ENCODE measurements around the gene AFAP1L2.

DNA sequence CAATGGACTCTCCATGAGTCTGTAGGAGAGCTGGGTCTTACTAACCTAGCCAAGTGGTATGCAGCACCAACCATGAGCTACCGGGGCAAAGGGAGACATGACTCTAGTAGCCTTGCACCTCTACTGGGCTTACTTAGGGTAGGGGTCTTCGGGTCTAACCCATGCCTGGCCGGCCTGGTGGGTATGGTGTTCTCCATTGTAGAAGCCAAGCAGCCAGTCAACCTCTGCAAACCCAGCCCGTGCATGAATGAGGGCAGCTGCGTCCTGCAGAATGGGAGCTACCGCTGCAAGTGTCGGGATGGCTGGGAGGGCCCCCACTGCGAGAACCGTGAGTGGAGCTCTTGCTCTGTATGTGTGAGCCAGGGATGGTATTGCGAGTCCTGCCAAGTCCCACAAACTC is 114.3 kb downstream of the AFAP1L2 start:
- TF ChIP-seq, protein P1, sequence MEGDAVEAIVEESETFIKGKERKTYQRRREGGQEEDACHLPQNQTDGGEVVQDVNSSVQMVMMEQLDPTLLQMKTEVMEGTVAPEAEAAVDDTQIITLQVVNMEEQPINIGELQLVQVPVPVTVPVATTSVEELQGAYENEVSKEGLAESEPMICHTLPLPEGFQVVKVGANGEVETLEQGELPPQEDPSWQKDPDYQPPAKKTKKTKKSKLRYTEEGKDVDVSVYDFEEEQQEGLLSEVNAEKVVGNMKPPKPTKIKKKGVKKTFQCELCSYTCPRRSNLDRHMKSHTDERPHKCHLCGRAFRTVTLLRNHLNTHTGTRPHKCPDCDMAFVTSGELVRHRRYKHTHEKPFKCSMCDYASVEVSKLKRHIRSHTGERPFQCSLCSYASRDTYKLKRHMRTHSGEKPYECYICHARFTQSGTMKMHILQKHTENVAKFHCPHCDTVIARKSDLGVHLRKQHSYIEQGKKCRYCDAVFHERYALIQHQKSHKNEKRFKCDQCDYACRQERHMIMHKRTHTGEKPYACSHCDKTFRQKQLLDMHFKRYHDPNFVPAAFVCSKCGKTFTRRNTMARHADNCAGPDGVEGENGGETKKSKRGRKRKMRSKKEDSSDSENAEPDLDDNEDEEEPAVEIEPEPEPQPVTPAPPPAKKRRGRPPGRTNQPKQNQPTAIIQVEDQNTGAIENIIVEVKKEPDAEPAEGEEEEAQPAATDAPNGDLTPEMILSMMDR (IDR thresholded peaks at IDR 0.05): no peak
- TF ChIP-seq POLR2A (IDR thresholded peaks at IDR 0.05): no peak

Measured in stomach (tissue), 4 donors.